ENCODE results near the gene LLGL1. TPM values are rescaled to one million over a fixed set of nuclear protein-coding genes. Genes with fewer than 3 reads are reported as not detected.
"Not testable (repeated sequence)": the region's sequence is repeated elsewhere in the genome, so short reads cannot be mapped to it uniquely, and the experiment has no call there.

Gene LLGL1
- total RNA-seq, 1 donor from 2014 or later: 3.3 TPM

- ATAC-seq: peak; percentile 5
These were observed 33.5 kb upstream of the LLGL1 start for GRCh38 chr17:18191967-18192366.

DNA sequence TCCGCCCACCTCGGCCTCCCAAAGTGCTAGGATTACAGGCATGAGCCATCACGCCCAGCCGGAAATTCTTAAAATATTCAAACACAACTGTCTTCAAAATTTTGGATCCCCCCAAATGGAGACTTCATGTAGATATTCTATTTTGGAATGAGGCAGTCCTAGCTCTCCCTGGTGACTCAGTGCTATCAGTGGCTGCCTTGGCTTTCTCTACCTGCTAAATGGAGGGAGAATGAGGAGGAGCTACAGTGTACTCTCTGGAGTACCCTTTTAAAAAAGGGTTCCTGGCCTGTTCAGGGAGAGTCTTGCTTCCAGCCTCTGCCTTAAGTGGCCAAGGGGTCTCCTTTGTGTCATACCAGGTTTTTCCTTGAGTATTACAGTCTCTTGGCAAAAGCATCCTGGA lies 31.0 kb upstream of the LLGL1 start:
- no peak for DNase-seq (ENCODE audit: low spot score)

More at GRCh38 chr17:18191967-18192366, 33.5 kb upstream of the LLGL1 start:
- DNase-seq (ENCODE audit: low spot score): no peak

DNA sequence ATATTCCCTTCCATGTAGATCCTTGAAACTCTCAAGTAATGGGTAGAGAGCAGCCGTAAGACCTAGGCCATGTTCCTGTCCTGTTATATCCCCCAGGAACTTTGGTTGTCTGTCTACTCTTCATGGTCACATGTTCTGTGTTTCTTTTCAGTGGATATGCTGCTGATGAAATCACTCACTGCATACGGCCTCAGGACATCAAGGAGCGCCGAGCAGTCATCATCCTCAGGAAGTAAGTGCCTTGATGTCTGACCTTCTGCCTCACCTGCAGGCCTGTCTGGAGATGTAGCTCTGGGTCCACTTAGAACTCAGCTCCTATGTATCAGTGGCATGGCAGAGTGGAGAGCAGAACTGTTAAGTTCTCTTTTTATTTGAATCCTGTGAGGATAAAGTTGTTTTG lies 30.6 kb upstream of the LLGL1 start:
- ATAC-seq (no peak), DNase-seq (ENCODE audit: low spot score) (no peak)

More for the DNA sequence above, 31.0 kb upstream of the LLGL1 start:
- ATAC-seq: no peak

DNA sequence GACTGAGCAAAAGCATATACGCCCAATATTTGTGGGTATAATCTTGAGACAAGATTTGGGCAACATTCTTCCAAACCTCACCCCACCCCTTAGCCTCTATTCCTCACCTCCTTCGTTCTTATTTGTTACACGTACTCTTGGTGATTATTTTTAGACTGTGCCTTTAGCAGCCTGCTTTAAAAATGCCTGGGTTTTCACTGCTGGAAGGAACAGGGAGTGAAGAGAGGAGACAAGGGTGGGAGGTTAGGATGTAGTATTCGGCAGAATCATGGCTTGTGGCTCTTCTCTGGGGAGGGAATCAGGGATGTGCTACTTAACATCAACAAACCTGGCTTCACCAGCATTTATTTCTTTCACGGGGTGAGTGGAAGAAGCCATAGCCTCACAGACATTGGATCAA lies 30.2 kb upstream of the LLGL1 start:
- no peak for DNase-seq (ENCODE audit: low spot score)
- ATAC-seq: no peak

GRCh38 chr17:18197535-18198194 lies 27.8 kb upstream of the LLGL1 start:
- no peak for DNase-seq (ENCODE audit: low spot score)
- ATAC-seq: no peak

DNA sequence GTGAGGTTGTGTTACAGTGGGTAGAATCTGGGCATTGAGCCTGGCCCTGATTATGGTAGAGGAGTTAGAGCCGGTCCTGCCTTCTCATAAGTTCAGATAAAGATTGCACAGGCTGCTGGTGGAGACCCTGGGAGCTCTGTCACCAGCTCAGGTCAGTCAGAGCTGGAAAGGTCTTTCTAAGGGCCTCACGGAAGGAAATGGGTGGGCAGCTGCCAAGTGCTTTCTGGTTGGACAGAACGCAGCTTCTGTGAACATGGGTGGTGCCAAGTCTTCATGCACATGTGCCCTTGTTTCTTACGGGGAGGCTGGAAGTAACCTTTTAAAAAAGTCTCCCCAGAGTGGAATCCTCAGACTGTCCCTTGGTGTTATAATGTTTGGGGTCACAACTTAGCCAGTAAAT lies 26.9 kb upstream of the LLGL1 start:
- ATAC-seq (no peak), DNase-seq (ENCODE audit: low spot score) (no peak)

DNA sequence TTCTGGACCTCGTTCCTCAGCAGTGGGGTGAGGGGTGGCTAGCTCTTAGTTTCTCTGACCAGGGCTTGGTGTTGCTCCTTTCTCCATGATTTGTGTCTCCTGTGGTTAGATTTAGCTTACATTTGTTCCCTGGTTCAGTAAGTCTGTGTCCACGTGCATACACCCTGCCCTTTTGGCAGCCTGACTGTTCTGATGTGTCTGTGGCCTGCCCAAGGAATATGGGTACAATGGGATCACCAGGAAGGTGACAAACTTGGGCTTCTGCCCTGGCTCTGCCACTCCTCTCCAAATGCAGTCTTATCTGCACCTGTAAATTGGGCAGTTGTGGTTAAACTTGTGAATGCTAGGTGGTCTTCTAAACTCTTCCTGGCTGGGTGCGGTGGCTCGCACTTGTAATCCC lies 24.3 kb upstream of the LLGL1 start:
- peak; percentile 40 for ATAC-seq
- no peak for DNase-seq (ENCODE audit: low spot score)

DNA sequence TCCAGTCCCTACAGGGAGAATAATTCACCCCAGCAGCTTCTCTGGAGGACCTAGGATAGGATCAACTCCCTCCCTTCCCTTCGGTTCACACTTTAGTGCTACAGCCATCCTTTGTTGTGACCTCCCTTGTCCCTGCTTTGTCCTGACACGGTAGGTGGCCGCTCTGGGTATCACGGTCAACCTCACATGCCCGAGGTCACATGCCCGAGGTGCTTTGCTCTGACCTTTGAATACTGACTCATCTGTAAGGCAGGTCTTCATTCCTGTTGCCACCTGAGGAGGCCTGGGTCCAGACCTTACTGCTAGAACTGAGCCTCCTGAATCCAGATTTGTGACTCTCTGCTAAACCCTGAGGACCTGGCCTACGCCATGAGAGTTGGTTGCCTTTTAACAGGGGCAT lies 22.1 kb upstream of the LLGL1 start:
- DNase-seq (ENCODE audit: low spot score) (peak; percentile 55), ATAC-seq (peak; percentile 83)

DNA sequence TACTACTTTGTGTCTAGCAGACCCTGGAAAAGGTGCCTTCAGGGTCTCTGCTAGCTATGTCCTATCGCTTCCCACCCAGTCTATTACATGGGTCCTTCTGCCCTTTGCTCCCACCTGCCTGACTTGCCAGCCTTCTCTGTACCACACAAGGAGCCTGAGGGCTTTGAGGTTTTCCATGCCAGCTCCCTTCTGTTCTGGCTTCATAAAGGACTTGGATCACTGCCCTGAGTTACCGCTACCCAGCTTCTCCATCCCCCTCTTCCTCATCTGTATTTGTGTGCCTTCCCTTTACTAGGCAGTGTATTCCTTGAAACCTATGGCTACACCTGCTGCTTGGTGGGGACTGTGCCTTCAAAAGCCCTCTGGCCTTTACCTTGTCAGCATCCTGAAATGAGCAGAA lies 19.6 kb upstream of the LLGL1 start:
- DNase-seq (ENCODE audit: low spot score) (no peak), ATAC-seq (no peak)

GRCh38 chr17:18206962-18207361 lies 18.5 kb upstream of the LLGL1 start:
- ATAC-seq (no peak), DNase-seq (ENCODE audit: low spot score) (no peak)

- no peak for ATAC-seq
- no peak for DNase-seq (ENCODE audit: low spot score)
These were observed 17.3 kb upstream of the LLGL1 start for GRCh38 chr17:18208092-18208491.

DNA sequence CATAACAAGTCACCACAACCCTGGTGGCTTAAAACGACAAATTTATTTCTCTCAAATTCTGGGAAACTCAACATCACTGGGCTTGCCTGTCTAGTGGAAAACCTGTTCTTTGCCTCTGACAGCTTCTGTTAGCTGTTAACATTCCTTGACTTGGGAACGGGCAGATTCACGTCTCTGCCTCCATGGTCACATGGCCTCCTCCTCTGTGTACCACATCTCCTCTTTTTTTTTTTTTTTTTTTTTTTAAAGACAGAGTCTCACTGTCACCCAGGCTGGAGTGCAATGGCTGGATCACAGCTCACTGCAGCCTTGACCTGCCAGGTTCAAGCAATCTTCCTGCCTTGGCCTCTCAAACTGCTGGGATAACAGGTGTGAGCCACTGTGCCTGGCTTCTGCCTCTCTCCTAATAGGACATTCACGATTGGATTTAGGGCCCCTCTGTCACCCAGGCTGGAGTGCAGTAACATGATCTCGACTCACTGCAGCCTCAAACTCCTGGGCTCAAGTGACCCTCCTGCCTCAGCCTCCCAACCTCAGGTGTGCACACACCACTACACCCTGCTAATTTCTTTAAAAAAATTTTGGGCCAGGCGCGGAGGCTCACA lies 11.7 kb upstream of the LLGL1 start:
- DNase-seq (ENCODE audit: low spot score): no peak
- no peak for ATAC-seq

DNA sequence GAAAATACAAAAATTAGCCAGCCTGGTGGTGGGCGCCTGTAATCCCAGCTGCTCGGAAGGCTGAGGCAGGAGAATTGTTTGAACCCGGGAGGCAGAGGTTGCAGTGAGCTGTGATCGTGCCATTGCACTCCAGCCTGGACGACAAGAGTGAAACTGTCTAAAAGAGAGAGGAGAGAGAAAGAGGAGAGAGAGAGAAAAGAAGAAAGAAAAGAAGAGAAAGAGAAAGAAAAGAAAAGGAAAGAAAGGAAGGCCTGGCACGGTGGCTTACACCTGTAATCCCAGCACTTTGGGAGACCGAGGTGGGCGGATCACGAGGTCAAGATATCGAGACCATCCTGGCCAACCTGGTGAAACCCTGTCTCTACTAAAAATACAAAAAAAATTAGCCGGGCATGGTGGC lies 8.5 kb upstream of the LLGL1 start:
- not testable (repeated sequence) for ATAC-seq; DNase-seq (ENCODE audit: low spot score)

DNA sequence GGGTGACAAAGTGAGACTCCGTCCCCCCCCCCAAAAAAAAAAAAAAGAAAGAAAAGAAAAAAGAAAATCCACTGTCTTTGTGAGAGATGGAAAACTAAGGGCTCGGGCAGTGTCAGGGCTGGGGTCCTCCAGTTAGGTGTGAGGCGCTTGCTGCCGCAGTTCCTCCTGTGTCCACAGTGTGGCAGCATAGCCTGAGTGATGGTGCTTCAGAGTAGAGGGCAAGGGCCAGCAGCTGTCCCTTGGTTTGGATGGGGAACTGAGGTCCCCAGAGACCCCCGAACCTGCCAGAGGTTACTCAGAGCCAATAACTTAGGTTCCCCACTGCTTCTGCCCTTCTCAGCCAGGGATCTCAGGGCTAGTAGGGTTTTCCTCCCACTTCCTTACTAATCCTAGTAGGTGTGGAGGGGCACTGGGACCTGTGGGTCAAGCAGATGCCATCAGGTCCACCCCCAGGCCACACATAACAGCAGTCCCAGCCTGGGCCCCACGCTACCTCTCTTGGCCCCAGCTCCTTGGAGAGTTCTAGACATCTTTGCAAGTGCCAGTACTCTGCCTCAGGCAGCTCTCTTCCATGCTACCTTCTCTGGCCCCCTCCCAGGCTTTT lies 7.9 kb upstream of the LLGL1 start:
- ATAC-seq (peak; percentile 92), DNase-seq (ENCODE audit: low spot score) (peak; percentile 73)

- ATAC-seq (peak; percentile 33), DNase-seq (ENCODE audit: low spot score) (no peak)
These were observed 6.5 kb upstream of the LLGL1 start for GRCh38 chr17:18218756-18219415.

- DNase-seq (ENCODE audit: low spot score) (no peak), ATAC-seq (no peak)
These were observed 1.4 kb upstream of the LLGL1 start for GRCh38 chr17:18224053-18224386.

GRCh38 chr17:18224387-18225120 lies 881 bp upstream of the LLGL1 start:
- no peak for ATAC-seq
- DNase-seq (ENCODE audit: low spot score): no peak

DNA sequence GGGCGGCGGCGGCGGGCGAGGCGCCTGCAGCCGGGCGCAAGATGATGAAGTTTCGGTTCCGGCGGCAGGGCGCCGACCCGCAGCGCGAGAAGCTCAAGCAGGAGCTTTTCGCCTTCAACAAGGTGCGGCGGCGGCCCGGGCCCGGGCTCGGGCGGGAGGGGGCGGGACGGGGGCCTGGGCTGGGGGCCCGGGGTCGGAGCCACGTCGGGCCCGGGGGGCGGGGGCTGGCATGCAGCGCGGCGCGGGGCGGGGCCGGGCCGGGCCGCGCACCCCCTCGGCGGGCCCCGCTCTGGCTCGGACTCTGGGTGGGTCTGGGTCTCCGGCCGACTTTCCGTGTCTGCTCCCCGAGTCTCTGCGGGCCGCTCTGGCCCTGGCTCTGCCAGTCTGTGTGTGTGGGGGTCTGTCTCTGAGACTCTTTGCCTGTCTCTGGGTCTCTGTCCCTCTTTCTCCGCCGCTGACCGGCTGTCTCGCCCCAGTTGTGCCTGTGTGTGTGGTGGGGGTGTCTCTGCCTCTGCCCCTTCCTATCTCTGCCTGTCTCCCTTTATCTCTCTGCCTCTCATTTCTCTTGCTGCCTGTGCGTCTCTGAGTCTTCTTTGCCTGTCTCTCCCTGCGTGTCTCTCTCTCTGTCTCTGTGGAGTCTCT lies 328 bp downstream of the LLGL1 start:
- DNase-seq (ENCODE audit: low spot score): no peak

GRCh38 chr17:18226284-18226945 lies 980 bp downstream of the LLGL1 start:
- ATAC-seq (no peak), DNase-seq (ENCODE audit: low spot score) (no peak)

More for the DNA sequence above, 328 bp downstream of the LLGL1 start:
- ATAC-seq: no peak

- no peak for DNase-seq (ENCODE audit: low spot score)
- no peak for ATAC-seq
These were observed 2.2 kb downstream of the LLGL1 start for GRCh38 chr17:18227635-18228034.
